ENCODE results near the gene MROH7.

The MROH7 gene

DNA sequence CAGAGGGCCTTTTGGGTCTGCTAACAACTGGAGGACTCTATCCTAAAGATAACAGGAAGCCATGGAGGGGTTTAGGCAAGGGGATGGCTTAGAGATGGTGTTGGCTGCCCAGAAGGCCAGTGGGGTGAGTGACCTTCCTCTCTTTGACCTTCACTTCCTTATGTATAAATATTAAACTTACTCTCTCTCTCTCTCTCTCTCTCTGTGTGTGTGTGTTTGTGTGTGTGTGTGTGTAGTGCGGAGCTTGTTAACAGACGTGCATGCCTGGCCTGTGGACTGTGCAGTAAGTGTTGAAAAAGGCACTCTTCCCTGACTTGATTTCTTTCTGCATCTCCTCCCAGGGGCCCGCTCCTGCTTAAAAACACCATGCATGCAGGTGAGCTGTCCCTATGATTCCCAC is 10.0 kb downstream of the MROH7 start:
- DNase-seq (ENCODE audit: low read depth), result no peak

DNA sequence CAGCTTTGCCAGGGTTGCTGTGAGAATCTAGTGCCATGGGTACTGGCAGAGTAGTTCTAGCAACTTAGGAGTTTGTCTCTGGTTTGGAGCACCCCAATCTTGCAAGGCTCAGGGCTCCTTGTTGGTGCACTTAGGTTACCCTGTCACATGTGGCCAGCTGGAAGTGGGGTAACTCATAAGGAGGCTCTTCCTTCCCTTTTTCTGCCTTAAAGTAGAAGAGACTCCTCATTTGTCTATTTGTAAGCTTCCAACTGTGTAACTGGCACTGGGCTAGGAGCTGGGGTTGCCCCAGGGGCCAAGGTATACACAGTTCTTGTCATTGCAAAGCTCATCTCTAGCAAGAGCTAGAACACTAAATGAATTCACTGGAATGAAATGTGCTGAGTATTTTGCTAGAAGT is 10.6 kb downstream of the MROH7 start:
- DNase-seq (ENCODE audit: low read depth), result no peak

GRCh38 chr1:54653036-54653435 is 11.4 kb downstream of the MROH7 start:
- DNase-seq (ENCODE audit: low read depth), result no peak

DNA sequence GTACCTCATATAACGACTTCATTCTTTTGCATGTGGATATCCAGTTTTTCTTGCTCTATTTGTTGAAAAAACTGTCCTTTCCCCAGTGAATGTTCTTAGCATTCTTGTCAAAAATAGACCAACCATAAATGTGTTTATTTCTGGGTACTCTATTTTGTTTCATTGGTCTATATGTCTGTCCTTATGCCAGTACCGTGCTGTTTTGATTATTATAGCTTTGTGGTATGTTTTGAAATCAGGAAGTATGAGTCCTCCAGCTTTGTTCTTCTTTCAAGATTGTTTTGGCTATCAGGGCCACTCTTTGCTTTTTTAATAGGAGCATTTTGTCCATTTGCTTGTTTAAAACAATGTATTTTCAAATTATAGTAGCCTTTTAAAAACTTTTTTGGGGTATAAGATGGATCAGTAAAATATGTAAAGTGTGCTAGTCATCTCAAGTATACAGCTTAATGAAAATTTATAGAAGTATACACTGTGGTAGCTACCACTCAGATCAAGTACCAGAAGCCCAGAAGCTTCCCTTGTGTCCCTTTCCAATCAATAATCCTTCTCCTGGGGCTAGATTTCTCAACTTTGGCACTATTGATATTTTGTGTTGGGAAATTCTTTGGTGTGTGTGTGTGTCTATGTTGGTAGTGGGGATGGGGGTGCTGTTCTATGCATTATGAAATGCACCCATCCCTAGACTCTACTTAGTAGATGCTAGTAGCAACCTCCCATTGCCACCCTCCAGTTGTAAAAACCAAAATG is 16.8 kb downstream of the MROH7 start:
- DNase-seq (ENCODE audit: low read depth), result no peak

DNA sequence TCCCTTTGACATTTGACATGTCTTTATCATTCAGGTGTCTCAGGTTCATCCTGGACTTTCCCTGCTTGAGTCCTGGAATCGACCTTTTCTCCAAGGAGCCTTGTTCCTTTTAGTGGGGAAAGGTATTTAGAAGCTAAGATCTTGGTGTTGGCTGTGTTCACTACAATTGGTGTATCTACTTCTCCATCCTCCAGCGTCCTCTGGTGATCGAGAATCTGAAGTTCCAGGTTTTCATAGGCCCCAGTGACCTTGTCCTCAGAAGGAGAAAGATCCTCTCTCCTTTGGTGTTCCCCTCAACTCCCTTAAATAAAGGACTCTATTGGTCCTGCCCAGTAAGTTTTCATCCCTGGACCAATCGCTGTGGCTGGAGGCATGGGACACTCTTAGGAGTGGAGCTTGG is 22.1 kb downstream of the MROH7 start:
- DNase-seq (ENCODE audit: low read depth), result no peak

- DNase-seq (ENCODE audit: low read depth), result no peak
These were observed 22.8 kb downstream of the MROH7 start for GRCh38 chr1:54664364-54664763.

DNA sequence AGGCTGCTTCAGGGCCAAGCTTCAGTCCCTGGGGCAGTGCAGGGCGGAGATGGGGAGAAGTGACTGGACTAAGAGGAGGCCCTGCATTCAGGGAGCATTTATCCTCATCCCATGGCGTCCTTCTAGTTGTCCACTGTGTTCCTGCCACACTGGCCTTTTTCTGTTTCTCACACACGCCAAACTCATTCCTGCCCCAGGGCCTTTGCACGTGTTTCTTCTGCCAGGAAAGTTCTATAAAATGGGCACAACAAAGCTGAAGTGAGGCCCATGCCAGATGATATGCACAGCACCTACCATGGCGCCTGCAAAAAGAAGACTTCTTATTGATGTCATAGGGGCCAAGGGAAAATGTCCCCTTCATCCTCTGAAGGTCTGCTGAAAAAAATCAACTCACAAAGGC is 24.3 kb downstream of the MROH7 start:
- DNase-seq (ENCODE audit: low read depth), result no peak

DNA sequence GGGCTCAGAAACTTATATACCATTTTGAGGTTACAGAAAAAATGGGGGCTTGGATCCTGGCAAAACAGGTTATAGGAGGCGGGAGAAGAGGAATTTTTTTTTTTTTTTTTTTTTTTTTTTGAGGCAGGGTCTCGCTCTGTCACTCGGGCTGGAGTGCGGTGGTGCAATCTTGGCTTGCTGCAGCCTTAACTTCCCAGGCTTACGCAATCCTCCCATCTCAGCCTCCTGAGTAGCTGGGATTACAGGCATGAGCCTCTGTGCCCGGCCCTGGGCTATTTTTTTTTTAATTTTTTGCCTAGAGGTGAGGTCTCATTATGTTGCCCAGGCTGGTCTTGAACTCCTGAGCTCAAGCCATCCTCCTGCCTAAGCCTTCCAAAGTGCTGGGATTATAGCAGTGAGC is 24.7 kb downstream of the MROH7 start:
- DNase-seq (ENCODE audit: low read depth), result no peak

GRCh38 chr1:54667797-54668196 is 26.2 kb downstream of the MROH7 start:
- DNase-seq (ENCODE audit: low read depth), result no peak

DNA sequence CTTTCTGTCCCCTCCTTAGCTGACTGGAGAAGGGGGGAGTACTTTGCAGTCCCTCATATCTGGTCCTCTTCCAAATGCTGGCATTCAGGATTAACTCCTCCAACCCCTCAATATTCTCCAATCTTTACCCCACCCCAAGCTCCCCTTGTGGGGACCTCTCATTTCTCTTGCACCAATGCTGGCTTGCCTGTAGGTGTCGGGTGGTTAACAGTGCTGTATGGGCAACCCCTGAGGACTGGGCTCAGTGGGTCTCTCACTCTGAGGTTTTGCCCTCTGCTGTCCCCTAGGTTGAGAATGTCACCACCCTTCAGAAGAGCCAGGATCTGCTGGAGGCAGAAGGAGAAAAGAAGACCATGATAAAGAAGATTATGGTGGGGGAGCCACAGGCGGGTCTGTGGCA is 27.0 kb downstream of the MROH7 start:
- DNase-seq (ENCODE audit: low read depth), result no peak

DNA sequence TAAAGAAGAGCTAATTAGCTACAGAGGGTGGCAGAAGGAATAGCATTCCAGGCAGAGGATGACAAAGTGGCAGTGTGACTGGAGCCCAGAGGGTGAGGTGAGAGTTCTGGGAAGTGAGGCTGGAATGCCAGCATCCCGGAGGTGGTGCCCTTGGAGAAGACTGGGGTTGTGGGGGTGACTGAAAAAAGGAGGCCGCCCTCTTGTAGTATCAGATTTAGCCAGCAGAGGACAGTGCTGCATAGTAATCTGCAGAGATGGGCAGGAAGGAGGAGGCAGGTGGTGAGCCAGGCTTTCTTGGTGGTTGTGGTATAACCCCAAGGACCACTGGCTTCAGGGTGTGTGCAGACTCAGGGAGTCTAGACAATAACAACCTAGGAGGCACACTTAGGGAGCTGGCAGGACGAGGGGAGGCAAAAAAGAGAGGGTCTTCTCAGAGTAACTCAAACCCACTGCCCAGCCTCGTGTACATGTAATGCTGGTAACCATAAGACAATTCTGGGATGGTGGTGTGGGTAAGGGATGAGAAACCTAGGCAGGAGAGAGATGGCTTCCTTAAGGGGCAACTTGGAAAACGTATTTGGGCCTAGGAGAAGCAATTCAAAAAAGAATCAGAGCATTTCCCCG is 30.5 kb downstream of the MROH7 start:
- DNase-seq (ENCODE audit: low read depth), result peak; percentile 27

- no peak for DNase-seq (ENCODE audit: low read depth)
These were observed 37.4 kb downstream of the MROH7 start for GRCh38 chr1:54678776-54679643.

DNA sequence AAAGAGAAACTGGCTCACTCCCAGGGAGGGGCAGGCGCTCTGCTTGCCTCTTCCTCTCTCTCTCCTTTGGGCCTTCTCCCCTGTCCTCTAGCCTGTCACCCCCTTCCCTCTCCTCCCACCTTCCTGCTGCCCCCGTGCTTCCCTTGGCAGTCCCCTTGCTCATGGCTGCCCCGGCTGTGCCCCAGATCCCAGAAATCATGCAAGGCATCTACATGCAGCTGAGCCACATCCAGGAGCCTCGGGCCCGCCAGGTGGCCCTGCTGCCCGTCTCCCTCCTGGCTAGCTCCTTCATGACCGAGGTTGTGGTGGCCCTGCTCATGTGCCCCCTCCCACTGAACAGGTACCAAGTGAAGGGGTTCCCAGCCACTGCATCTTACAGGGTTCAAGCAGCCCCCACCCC is 38.1 kb downstream of the MROH7 start:
- DNase-seq (ENCODE audit: low read depth), result no peak

DNA sequence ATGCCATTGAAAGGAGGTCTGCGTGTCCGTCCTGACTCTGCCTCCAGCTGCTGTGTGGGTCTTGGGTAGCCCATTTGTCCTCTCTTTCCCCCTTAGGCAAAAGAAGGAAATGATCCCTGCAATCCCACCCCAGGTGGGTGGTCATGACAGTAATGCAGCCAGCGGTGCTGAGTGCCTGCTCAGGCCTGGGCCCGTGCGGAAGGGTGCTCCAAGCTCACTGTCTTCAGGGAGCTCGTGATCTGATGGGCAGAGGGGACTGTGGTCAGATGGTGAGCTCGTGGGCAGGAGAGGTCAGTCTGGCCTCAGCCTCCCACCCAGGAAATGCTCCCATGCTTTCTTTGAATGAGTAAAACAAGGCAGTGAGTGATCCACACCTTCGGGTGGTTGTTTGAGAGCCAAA is 38.8 kb downstream of the MROH7 start:
- no peak for DNase-seq (ENCODE audit: low read depth)

GRCh38 chr1:54681358-54681757 is 39.8 kb downstream of the MROH7 start:
- DNase-seq (ENCODE audit: low read depth), result no peak

GRCh38 chr1:54683453-54683852 is 41.9 kb downstream of the MROH7 start:
- no peak for DNase-seq (ENCODE audit: low read depth)

DNA sequence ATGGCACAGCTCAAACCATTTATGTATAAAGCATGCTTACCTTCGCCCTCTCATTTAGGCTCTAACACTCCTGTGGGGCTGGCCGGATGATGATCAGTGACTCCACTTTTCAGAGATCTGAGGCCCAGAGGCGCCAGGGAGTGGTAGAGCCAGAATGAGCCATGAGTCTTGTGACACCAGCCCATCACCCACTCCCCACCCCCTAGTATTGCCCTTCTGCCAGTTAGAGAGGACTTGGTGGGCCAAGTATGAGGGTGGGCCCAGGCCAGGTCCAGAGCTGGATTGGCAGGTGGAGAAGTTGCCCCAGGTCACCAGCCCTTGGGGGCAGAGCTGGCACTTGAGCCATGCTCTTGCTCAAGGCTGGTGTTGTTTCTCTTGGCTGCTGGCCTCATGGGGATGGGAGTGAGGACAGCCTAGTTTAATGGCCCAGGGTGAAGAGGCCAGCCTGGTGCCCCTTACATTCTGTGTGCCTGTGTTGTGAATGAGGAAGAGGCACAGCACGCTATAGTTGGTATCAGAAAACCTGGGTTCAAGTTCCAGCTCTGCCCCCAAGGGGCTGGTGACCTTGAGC is 43.8 kb downstream of the MROH7 start:
- DNase-seq (ENCODE audit: low read depth), result no peak

- DNase-seq (ENCODE audit: low read depth), result no peak
These were observed 44.6 kb downstream of the MROH7 start for GRCh38 chr1:54686155-54686554.

DNA sequence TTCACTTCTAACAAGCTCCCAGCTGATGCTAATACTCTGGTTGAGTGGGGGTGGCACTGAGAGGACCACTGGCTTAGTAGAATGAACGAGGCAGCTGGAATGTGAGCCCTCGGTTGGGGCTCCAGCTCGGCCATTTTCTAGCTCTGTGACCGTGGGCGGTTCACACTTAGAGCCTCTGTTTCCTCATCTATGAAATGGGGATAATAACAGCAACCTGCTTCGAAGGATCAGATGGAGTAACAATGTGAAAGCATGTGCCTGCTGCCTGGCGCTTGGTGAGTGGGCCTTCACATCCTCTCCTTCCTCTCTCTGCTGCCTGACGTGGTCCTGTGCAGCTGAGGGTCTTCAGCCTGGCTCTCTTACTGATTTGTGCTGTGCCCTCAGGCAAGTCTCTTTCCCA is 53.2 kb downstream of the MROH7 start:
- DNase-seq (ENCODE audit: low read depth), result no peak

DNA sequence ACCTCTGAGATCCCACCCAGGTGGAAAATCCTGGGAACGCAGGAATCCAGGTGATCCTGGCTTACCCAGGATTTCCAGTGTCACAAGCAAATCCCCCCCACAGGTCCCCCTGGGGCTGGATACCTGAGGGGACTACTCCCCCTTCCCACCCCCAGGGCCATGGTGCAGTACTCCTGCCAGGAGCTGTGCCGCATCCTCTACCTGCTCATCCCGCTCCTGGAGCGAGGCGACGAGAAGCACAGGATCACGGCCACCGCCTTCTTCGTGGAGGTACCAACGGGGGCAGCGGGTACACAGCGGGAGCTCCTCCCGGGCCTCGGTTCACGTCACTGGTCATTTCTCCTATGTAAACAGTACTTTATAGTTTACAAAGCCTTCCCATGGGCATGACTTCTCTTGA is 53.6 kb downstream of the MROH7 start:
- no peak for DNase-seq (ENCODE audit: low read depth)

DNA sequence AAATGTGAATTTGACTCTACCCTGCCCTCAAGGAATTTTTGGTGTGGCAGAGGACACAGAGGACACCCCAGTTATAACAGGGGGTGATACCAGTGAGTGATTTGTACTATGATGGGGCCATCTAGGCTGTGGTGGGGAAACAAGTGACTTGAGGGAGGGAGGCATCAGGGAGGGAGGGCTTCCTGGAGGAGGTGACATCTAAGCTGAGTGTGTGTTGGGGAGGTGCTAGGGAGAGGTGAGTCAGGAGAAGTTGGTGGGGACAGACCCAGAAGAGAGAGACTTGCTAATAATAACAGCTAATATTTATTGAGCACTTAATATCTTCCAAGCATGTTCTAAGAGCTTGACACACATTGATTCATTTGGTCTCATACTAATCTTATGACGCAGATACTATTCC is 54.2 kb downstream of the MROH7 start:
- no peak for DNase-seq (ENCODE audit: low read depth)

GRCh38 chr1:54696262-54696661 is 54.7 kb downstream of the MROH7 start:
- DNase-seq (ENCODE audit: low read depth), result no peak

DNA sequence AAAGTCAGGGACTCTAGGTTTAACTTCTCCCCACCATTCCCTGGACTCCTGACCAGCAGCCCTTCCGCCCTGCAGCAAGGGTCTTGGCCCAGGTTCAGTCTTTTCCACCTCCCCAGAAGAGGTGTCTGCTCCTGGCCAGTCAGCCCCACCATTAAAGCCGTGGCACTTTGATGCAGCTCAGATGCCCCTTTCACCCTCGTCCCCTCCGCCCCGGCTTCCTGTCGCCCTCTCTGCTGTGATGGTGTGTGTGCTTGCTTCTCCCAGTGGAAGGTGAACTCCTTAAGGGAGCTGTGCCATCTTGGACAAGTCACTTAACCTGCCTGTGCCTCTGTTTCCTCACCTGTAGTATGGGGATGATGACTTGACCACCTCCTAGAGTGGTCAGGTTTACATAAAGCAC is 56.3 kb downstream of the MROH7 start:
- no peak for DNase-seq (ENCODE audit: low read depth)

Data from activated T-helper 1 cell treated with Interleukin-2 at 50 U/mL for 16 hours (primary cell).